K562 (cell line): ENCODE data around the gene CHCHD6. TPM values are rescaled to one million over a fixed set of nuclear protein-coding genes. Genes with fewer than 3 reads are reported as not detected.

ENCODE experiments used
- ATAC-seq: fragments of 200-7000 bp; cut with Tn5 transposase; 3 replicates; pipeline ENCODE4 v1.9.1; 2020; ENCODE audit warnings: moderate library complexity
- BruUV-seq: library from RNA; stranded (reverse); fragments of 400-500 nt; replicated peaks from 2 replicates; lab custom pipeline; 2021; lab: Mats Ljungman, UMichigan
- CTCF ChIA-PET: fragments of 300-600 bp; formaldehyde crosslinking; extraction: SDS; loops from one replicate; lab custom pipeline; 2021; ENCODE audit warnings: low intra/inter-chr PET ratio; lab: Yijun Ruan, JAX
- POLR2A ChIA-PET: fragments of 300-600, 350-650 bp; sonication (Branson Sonifier 250); formaldehyde crosslinking; extraction: SDS; loops from one replicate; lab custom pipeline; 2021; ENCODE audit warnings: antibody characterized with exemption, inconsistent platforms; lab: Yijun Ruan, JAX
- DNase-seq, 4 experiments: peaks; one replicate each; pipeline versions ENCODE4 v3.0.0 to v3.0.0-alpha.2; 2011 to 2018; ENCODE audit warnings: low spot score in 3 of 4, mixed read lengths in 3 of 4; ENCODE audit errors: extremely low read depth in 1 of 4
- FAIRE-seq: peaks from 2 replicates; lab custom pipeline; 2011; peaks lifted over from hg19 to GRCh38; lab: Jason Lieb, UNC
- H2AFZ ChIP-seq: 2 replicates; pipeline ENCODE4 v1.6.0; 2011; ENCODE audit warnings: low read depth, low read length, control low read depth, inconsistent platforms
- H3K27ac ChIP-seq: fragments of 200-600 bp; 3 replicates; pipeline ENCODE4 v1.8.0; 2011; ENCODE audit warnings: low read depth, mild to moderate bottlenecking, control low read depth, inconsistent platforms, low read length, moderate library complexity, mixed read lengths; ENCODE audit errors: extremely low read depth
- H3K27me3 ChIP-seq, 2 experiments: fragments of 300-600 bp in 1 of 2; 2 replicates in 1 of 2; 3 replicates in 1 of 2; pipeline versions ENCODE4 v1.6.0 to v1.8.0; 2011; ENCODE audit warnings: inconsistent platforms in 2 of 2, low read length in 2 of 2, mild to moderate bottlenecking in 1 of 2, mixed read lengths in 1 of 2, moderate library complexity in 1 of 2; ENCODE audit not compliant: control insufficient read depth in 2 of 2, insufficient read depth in 2 of 2
- H3K36me3 ChIP-seq: fragments of 300-600 bp; 3 replicates; pipeline ENCODE4 v1.8.0; 2011; ENCODE audit warnings: mild to moderate bottlenecking, low read length, inconsistent platforms; ENCODE audit not compliant: control insufficient read depth, insufficient read depth
- H3K4me1 ChIP-seq, 2 experiments: fragments of 200-600 bp in 1 of 2; replicated peaks in 1 of 2; 2 replicates in 1 of 2; 3 replicates in 1 of 2; pipeline versions ENCODE4 v1.5.1 to v1.8.0; 2011; ENCODE audit warnings: inconsistent platforms in 2 of 2, low read length in 2 of 2, mild to moderate bottlenecking in 1 of 2, mixed read lengths in 1 of 2, moderate library complexity in 1 of 2; ENCODE audit not compliant: control insufficient read depth in 2 of 2, insufficient read depth in 2 of 2
- H3K4me2 ChIP-seq: 2 replicates; pipeline ENCODE4 v1.6.1; 2011; ENCODE audit warnings: low read length, control low read depth, inconsistent platforms, mixed read lengths; ENCODE audit not compliant: insufficient read depth
- H3K4me3 ChIP-seq: fragments of 200-600 bp; sonication (generic), shearing (Covaris generic); 2 replicates; pipeline ENCODE4 v1.5.1; 2016; ENCODE audit warnings: control low read depth, inconsistent platforms
- H3K79me2 ChIP-seq: fragments of 200-600 bp; 3 replicates; pipeline ENCODE4 v1.8.0; 2011; ENCODE audit warnings: low read length, inconsistent platforms; ENCODE audit not compliant: control insufficient read depth, insufficient read depth
- H3K9ac ChIP-seq, 2 experiments: 2 replicates each; pipeline versions ENCODE4 v1.6.0 to v1.6.1; 2011; ENCODE audit warnings: low read depth in 2 of 2, low read length in 2 of 2, control low read depth in 1 of 2, inconsistent platforms in 1 of 2, mild to moderate bottlenecking in 1 of 2, mixed read lengths in 1 of 2; ENCODE audit not compliant: insufficient read depth in 1 of 2
- H3K9me1 ChIP-seq: one replicate; pipeline ENCODE4 v1.6.0; 2011; ENCODE audit warnings: inconsistent platforms, mild to moderate bottlenecking, low read length, moderate library complexity; ENCODE audit not compliant: control insufficient read depth, insufficient read depth
- H3K9me3 ChIP-seq: replicated peaks from 2 replicates; pipeline ENCODE4 v1.5.1; 2011; ENCODE audit warnings: low read depth, low read length, inconsistent platforms; ENCODE audit not compliant: control insufficient read depth, insufficient read depth
- H4K20me1 ChIP-seq: replicated peaks from 2 replicates; pipeline ENCODE4 v1.6.1; 2011; ENCODE audit warnings: low read length, inconsistent platforms, mixed read lengths; ENCODE audit not compliant: control insufficient read depth, insufficient read depth
- ESRRA ChIP-seq: fragments of 450-650 bp; IDR thresholded peaks from 2 replicates; pipeline ENCODE4 v1.6.1; 2014; ENCODE audit warnings: low read depth, mild to moderate bottlenecking, moderate library complexity, borderline replicate concordance
- ETV5 ChIP-seq: sonication (generic); formaldehyde crosslinking; IDR thresholded peaks from 2 replicates; pipeline ENCODE4 v1.4.0; 2020; ENCODE audit warnings: low read depth, mild to moderate bottlenecking, missing genetic modification reagents
- MCM7 ChIP-seq, 2 experiments: fragments of 450-650 bp; IDR thresholded peaks; 2 replicates each; pipeline ENCODE4 v1.6.1; 2016 to 2018
- NCOR1 ChIP-seq: fragments of 450-650 bp; IDR thresholded peaks from 2 replicates; pipeline ENCODE4 v1.6.1; 2016; ENCODE audit warnings: mild to moderate bottlenecking, moderate library complexity
- NR0B1 ChIP-seq: fragments of 450-650 bp; IDR thresholded peaks from one replicate; pipeline ENCODE4 v1.6.1; 2018; ENCODE audit warnings: mild to moderate bottlenecking, moderate library complexity; ENCODE audit not compliant: partially characterized antibody
- WGBS: fragments of 100-300 bp; shearing (Covaris generic); methylation state at CpG from one replicate; pipeline ENCODE4 v1.1.6; 2016; ENCODE audit warnings: low coverage, mixed read lengths; ENCODE audit not compliant: insufficient coverage; ENCODE audit errors: missing lambda C conversion rate; 5-methylcytosine and 5-hydroxymethylcytosine counted together
- in situ Hi-C: fragments of 300-500 bp; cut with MboI; formaldehyde crosslinking; loops from 4 replicates; pipeline ENCODE4 v1.15.0; 2018; ENCODE audit warnings: inconsistent platforms, mixed read lengths
- intact Hi-C: fragments of 100-400 bp; cut with micrococcal nuclease; formaldehyde crosslinking; loops from 2 replicates; pipeline ENCODE4 v1.14.2; 2022
- polyA plus RNA-seq, 8 experiments: library from polyadenylated mRNA; depleted of rRNA in 4 of 8; stranded (reverse) in 5 of 8; unstranded in 3 of 8; fragments of >200 nt; fragmentation: Nextera tagmentation in 2 of 8; fragmentation: Illumina TruSeq in 1 of 8; extraction: Ambion mirVana in 2 of 8; extraction: Trizol in 1 of 8; gene quantifications; 2 replicates each; pipeline versions ENCODE4 v1.2.1 to v1.2.3, GENCODE V29; 2011 to 2014; ENCODE audit warnings: inconsistent platforms in 1 of 8, missing spikeins in 1 of 8
- total RNA-seq, 7 experiments: library from RNA; depleted of rRNA in 6 of 7; stranded (reverse); fragments of >200 nt in 6 of 7; fragmentation: Illumina TruSeq in 2 of 7; extraction: Trizol in 2 of 7; gene quantifications; 2 replicates each; pipeline versions ENCODE4 v1.2.1 to v1.2.3, GENCODE V29; 2011 to 2021; ENCODE audit warnings: low replicate concordance in 1 of 7

Gene CHCHD6
- total and polyA plus RNA-seq, 9 of the 15 experiments (the other 6 are each of a cell fraction or from before 2014, with no cell fraction given), result 4.6 to 18.6 (median 10.9) TPM

GRCh38 chr3:126850370-126851085, 146.5 kb downstream of the CHCHD6 start:
- H3K27ac ChIP-seq, result no peak overlapping the region
- ATAC-seq, result no peak
- TF ChIP-seq NCOR1 (no peak), NR0B1 (no peak), ETV5 (no peak), ESRRA (no peak), MCM7 (IDR thresholded peaks at IDR 0.05) (no peak)
- H2AFZ ChIP-seq, result no peak overlapping the region
- intact Hi-C loops (loop anchor here (5.0 kb wide), 2 partner anchors 98 to 132 kb away; partner anchors contain the start of gene PLXNA1), in situ Hi-C loops (no loop called here)
- H3K4me3 ChIP-seq, result no peak overlapping the region
- no peak overlapping the region for H3K9ac ChIP-seq
- H4K20me1 ChIP-seq, result no peaks in the 10 kb centered on the region
- ChIA-PET POLR2A (interaction anchor here (0.7 to 1.2 kb wide), 5 partner anchors 9 to 130 kb away, joined by 3 to 7 read pairs (median 3); no protein-coding TSS in a partner anchor), CTCF (no interaction called here)
- no peaks in the 10 kb centered on the region for H3K36me3 ChIP-seq
- H3K9me1 ChIP-seq, result peaks cover 4% of the 10 kb centered on the region
- WGBS, result 65% methylated on average over 10 of the region's 10 CpGs
- H3K4me2 ChIP-seq, result no peak overlapping the region
- no peak for DNase-seq
- no peaks in the 10 kb centered on the region for H3K27me3 ChIP-seq
- no TSS peak for BruUV-seq
- H3K9me3 ChIP-seq, result no peaks in the 10 kb centered on the region
- FAIRE-seq, result no peak
- no peaks in the 10 kb centered on the region for H3K79me2 ChIP-seq
- H3K4me1 ChIP-seq, result peaks cover 0 to 8% of the 10 kb centered on the region in 2 experiments; a peak in 4 of 5 replicates
